ENCODE data around the gene NRG2.

Gene NRG2

DNA sequence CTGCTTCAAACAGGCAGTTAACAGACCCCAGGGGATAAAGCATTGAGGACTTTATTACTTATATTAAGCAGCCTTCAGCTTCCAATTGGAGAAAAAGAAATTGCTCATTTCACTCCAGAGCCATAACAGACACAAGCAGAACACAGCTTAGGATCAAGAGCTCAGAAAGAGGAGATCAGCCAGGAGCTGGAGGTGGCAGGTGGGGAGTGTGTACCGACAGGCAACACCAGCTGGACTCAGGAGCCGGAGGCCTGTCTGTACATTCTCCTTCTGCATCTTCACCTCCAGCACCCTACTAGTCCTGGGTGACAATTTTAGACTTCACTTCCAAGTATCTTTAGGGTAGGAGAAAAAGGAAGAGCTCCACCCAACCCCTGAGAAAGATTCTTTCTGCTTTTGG, 35.8 kb downstream of the NRG2 start:
- DNase-seq (ENCODE audit: low read depth) = no peak

DNA sequence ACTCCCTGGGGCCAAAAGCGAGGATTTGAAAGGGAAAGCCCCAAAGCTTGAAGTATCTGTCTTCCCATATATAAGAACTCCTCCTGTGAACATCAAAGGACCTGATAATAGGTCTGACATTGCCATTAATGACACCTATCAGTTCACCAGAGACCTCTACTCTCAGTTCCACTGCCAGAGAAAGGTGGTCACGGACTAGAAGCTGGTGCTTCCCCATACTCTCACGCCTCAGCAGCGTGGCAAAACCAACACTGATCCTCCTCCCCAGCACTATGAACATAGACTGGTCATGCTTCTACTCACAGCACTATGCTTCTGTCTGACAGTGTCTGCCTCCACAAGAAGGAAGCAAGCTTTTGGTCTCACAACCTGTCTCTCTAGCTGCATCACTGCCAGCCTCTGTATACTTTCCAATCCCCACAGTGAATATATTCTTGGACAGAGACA, 37.9 kb downstream of the NRG2 start:
- no peak for DNase-seq (ENCODE audit: low read depth)

DNA sequence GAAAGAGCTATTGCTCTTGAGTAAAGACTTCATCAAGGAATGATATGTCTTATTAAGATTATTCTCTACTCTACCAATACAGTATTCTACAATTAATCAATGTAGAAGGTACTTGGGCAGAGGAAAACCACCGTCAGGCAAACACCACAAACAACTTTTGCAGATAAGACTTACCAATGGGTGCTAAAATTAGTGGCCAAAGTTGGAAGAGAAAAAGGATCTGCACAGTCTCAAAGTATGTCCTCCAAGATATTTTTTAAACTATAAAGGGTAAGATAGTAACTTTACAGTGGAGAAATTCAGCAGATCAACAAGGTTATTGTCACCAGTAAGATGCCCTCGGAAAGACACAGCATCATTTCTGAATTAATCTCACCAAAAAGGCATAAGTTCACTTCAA, 38.9 kb downstream of the NRG2 start:
- no peak for DNase-seq (ENCODE audit: low read depth)

DNA sequence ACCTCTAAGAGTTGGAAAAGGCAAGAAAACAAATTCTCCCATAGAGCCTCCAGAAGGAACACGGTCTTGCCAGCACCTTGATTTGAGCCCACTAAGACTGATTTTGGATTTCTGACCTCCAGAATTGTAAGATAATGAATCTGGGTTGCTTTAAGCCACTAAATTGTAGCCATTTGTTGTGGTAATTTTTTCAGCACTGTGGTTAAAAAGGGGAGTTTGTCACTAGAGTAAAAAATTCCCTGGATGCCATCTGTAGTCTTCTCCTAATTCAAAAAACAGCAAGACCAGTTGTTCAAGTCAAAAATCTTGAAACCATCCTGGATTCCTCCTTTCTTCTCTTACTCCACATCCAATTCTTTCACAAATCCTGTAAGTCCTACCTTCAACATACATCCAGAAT, 39.6 kb downstream of the NRG2 start:
- no peak for DNase-seq (ENCODE audit: low read depth)

DNA sequence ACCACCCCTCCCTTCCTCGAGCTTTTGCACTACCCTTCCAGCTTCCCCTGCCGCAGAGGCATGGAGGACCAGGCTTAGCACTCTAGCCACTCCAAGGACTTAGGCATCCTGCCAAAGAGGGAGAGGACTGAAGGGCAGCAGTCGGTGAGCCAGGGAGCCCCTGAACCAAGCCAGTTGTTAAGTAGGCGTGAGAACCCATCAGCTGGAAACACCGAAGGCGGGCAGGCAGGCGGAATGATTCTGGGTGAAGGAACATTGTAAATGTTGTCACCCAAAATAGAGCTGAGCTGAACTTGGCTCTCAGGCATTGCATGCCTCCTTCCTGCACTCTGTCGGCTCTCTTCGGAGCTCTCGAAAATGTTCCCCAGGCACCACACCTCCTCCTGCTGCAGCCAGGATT, 42.8 kb downstream of the NRG2 start:
- DNase-seq (ENCODE audit: low read depth) = no peak

DNA sequence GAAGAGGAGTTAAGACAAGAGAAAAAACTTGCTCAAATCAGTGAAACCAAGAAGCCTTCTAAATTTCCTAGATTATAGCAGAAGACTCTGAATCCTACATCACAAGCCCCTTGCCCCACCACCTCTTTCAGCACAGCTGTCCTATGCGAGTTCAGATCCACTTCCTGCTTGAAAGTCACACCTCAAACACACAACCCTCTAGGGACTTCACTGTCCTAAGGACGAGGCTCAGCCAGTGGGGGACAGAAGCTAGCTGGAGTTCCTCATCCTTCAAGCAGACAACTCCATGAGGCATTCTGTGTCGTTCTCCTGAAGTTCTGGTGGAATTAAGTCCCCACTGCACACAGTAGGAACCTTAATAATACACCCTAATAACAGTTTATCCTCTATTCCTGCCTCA, 44.3 kb downstream of the NRG2 start:
- no peak for DNase-seq (ENCODE audit: low read depth)

DNA sequence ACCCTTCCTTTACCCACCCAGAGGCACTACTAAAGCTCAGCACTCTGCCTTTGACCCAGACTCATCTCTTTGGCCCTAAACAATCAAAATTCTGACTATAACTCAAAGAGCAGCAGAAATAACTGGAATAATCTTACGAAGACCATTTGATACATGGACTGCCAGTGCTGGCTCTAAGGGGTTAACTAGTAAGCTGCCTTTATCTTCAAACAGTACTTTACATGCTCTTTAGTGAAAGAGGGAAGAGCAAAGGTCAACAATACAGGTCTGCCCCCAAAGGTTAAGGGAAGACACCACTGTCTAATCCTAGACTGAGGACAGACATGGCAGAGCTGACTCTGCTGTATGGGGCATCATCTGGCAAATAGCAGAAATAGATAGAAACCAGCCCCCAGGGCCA, 45.8 kb downstream of the NRG2 start:
- no peak for DNase-seq (ENCODE audit: low read depth)

DNA sequence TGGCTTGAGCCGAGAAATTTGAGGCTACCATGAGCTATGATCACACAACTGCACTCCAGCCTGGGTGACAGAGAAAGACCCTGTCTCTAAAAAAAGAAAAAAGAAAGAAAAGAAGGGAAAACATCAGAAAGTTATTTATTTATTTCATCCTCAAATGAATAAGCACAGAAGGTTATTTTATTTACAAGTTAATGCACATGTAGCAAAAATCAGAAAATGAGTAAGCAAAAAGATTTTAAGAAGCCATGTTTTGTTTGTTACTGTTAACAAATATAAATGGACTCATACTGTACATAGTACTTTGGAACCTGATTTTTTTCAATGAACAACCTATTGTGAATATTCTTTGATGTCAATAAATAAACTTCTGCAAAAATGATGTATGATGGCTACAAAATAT, 47.2 kb downstream of the NRG2 start:
- DNase-seq (ENCODE audit: low read depth) = no peak

DNA sequence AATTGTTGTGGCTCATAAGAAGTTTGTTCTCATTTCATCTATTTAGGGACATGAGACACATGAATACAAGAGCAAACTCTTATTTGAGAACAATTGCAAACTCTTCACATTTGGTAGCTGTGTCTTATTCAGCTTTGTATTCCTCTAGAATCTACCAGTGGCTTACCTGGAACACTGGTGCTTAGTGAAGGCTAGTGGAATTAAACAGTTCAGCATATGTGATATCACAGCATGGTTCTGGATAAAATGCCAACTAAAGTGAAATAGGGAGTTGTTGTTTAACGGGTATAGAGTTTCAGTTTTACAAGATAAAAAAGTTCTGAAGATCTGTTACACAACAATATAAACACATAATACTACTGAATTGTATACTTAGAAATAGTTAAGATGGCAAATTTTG, 48.9 kb downstream of the NRG2 start:
- DNase-seq (ENCODE audit: low read depth) = no peak

DNA sequence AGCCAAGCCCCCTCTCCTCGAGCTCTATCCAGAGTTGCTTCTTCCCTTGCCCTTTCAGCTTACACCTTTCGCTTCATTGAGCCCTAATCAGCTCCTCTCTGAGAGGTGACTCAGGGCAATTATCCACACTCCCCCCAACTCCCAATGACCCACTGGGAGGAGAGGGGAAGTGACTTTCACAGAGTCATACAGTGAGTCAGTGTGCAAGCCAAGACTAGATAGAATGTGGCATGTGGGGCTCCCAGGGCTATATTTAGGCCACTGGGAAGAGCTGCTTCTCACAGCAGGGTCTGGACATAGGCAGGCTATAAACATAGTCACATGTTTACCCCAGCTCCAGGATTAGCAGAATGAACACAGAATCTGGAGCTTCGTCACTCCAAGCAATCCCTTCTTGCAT, 57.4 kb downstream of the NRG2 start:
- no peak for DNase-seq (ENCODE audit: low read depth)

DNA sequence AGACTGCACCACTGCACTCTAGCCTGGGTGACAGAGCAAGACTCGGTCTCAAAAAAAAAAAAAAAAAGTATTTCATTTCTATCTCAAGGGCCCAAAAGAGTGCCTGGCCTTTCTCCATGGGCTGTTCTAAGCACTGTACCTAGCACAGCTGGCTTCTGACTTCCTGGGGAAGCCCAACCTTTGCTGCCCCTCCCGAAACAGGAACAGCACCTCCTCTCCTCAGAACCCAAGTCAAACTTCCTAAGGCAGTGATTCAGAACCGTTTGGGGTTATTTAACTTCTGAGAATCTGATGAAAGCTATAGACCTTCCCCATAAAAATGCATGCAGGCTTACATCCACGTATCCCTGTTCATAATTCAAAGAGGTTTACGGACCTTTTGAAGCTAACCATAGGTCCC, 57.8 kb downstream of the NRG2 start:
- no peak for DNase-seq (ENCODE audit: low read depth)

DNA sequence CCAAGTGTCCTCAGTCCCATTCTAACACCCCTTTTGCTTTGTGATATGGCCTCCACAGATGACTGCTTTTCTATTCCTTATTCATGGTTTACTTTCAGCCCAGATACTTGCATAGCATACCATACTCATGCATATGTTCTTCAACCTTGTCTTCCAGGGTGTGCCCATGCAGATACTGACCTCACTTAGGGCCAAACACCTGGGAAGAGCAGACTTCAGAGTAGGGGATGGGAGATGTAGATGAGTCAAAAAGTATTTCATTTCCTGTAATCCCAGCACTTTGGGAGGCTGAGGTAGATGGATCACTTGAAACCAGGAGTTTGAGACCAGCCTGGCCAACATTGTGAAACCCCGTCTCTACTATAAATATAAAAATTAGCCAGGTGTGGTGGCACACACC, 58.3 kb downstream of the NRG2 start:
- DNase-seq (ENCODE audit: low read depth) = no peak

DNA sequence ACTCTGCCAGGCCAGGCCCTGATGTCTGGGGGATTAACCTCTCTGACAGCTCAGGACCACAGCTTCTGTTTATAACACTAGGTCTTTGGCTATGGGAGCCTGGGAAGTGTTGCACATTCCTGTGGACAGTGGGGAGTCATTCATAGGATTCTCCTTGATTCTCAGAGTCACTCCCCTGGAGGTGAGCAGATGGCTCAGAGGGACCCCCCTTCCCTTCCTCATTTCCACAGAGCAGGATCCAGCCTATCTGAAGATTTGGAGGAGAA, 60.2 kb downstream of the NRG2 start:
- DNase-seq (ENCODE audit: low read depth) = no peak

DNA sequence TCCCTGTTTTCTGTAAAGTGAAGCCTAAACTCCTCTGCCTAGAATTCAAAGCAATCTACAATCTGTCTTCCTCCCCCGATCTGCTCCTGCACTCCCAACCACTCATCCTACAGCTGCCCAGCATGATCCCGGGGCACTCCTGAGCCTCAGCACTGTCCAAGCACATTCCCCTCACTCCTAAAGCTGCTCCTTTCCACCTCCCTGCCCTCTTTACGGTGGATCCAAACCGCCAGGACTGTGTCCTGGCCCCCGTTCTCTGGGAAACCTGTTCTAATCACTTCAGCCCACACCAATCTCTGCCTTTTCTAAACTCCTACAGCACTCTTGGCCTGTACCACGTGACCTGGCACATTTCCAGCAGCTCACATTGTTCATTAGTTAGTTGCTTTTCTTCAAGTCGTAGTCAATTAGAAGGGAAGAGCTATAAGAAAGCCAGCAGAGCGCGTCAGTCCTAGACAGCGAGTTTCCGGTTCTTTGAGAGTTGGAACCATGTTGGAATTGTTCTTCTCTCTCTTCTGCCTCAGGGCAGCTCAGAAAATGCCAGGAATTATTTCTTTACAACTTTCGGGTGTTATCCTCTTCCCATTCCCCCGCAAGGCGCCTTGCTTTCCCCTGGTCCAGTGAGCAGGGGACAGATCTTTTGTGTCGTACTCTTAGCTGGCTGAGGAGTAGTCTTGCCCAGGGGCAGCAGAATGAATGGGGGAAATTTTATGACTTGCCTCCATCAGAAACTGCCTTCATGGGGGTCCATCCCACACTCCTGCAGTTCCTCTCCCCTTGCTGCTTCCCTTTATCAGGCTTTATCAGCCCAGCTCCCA, 60.7 kb downstream of the NRG2 start:
- no peak for DNase-seq (ENCODE audit: low read depth)

DNA sequence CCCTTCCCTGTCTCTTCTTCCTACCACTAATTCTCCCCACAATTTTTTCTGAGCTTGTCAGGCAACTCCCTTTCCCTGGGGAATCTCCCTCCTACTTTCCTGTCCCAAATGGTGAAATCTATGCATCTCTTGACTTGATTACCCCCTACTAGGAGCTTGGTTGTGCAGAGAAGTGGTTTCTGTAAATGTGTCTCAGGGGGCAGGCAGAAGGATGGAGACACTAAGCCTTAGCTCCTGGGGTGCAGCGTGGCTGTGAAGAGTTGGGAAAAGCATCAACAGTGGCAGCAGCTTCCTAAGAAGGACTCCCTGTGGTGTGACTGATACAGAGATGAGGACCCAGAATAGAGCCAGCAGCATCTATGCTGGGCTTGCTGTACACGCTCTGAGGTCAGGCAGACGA, 62.3 kb downstream of the NRG2 start:
- DNase-seq (ENCODE audit: low read depth) = no peak

DNA sequence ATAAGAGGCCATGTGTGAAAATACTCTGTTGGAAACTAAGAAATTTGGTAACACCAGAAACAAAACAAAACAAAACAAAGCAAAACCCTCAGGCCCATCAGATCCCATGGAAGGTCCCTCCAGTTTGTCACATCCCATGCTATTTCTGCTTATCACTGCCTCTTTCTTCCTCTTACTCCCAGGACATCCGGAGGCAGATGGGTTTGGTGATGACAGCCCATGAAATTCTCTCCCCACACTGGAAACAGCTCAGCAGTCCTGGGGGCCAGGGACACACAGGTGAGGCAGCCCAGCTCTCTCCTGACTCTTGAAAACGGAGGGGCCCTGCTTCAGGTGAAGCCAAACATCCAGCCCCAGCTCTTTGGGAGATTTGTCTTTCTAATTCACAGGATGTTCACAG, 63.2 kb downstream of the NRG2 start:
- DNase-seq (ENCODE audit: low read depth) = no peak

DNA sequence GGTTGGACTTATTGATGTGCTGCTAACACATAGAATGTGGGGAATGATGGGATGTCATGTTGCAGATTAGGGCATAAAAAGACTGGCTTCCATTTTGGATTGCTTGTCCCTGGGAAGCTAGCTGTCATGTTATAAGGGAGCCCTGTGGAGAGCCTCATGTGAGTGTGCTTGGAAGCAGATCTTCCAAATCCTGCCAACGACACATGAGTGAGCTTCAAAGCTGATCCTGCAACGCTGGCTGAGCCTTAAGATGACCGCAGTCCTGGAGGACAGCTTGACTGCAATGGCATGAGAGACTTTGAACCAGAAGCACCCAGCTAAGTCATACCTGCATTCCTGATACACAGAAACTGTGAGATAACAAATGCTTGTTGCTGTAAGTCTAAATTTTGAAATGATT, 63.6 kb downstream of the NRG2 start:
- DNase-seq (ENCODE audit: low read depth) = no peak

DNA sequence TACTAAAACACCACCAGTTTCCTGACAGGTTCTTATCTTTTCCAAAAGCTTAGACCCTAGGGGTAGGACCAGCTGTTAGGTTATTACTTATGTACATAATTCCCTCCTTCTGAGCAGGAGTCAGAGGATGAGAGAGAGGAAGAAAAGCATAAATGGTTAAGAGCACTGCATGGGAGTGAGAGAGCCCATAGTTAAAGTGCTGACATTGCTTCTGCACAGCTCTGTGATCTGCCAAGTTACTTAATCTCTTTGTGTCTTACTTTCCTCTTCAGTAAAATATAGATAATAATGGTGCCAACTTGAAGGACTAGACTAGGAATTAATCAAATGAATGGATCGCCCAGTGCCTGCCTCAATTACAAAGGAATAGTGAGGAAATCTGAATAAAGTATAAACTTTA, 66.4 kb downstream of the NRG2 start:
- DNase-seq (ENCODE audit: low read depth) = no peak

DNA sequence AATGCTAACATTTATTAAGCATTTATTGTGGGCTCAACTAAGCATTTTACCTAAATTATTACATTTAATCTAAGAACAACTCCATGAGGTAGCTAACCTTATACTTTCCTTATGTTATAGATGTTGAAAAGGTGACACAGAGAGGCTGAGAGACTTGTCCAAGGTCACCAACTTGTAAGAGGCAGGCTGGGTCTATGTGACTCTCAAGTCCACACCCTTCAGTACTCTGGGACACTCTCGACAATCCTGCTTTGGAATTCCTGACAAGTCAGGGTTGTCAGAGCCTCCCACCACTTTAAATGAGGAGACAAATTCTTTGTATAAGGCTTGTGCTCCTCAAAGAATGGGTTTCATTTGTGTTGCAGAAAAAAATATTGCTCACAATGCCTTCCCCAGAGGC, 67.2 kb downstream of the NRG2 start:
- no peak for DNase-seq (ENCODE audit: low read depth)

DNA sequence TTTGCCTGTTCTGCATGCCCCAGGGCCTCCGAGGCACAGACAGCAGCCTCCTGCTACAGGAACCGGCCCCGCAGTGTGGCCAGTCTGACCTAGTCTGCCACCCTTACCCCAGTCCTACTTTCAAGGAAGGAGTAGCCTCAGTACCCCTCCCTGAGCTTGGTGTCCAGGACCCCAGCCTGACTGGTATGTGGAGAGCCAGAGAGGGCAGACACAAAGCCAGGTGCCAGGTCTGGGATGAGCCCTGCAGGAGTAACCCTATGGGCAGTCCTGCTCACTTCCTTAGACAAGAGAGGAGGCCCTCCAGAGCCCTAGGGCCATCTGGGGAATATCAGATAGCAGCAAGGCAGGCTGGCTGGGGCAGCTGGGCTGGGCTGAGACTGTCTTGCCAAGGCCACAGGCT, 67.8 kb downstream of the NRG2 start:
- no peak for DNase-seq (ENCODE audit: low read depth)

DNA sequence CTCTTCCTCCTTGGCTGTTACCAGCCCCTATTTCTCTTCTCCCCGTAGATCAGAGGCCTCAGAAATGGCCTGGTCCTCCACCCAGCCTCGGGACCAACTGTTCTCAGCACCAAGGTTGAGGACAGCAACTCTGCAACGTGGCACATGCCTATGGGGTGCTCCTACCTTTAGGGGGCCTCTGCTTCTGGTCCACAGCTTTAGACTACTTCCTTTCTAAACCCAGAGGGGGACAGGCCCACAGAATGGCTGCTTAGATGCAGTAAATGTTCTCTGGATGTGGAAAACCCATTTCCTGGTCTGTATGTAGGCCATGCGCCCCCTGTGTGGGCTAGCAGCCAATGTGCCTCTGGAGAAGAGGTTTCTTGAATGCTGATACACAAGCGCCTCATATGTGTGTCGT, 68.4 kb downstream of the NRG2 start:
- no peak for DNase-seq (ENCODE audit: low read depth)

DNA sequence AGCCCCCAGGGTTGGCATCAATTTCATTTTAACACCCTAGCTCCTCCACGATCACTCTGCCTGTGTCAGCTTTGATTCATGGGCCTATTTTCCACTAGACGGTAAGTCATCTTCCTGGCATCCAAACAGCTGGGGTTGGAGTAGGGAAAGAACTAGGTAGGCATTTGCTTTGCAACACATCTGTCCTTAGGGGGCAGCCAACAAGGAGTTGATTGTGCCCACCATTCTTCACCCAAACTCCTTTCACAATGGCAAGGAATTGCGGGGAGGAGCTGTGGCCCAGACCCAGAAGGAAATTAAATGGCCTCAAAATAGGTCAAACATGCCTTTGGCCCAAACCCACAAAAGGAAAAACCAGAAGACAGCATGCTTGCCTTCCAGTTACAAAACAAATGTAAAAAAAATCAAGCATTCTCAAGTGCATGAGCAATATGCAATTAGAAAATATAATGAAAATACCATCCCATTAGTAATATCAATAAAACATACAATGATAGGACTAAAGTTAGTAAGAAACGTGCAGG, 71.8 kb downstream of the NRG2 start:
- no peak for DNase-seq (ENCODE audit: low read depth)

DNA sequence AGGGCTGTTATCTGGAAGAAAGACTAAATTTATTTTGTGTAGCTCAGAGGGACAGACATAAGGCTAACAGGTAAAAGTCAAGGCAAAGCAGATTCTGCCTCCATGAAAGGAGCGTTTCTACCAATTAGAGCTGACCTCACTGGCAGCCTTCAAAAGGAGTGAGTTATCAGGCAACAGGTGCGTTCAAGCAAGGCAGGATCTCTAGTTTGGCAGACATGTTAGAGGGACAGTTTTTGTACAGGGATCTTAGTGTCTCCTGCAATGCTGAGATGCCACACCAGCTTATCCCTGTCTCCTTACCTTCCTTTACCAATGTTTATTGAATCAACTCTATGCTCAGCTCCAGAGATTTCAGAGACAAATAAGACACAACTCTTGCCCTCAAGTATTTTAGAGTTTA, 73.8 kb downstream of the NRG2 start:
- no peak for DNase-seq (ENCODE audit: low read depth)

DNA sequence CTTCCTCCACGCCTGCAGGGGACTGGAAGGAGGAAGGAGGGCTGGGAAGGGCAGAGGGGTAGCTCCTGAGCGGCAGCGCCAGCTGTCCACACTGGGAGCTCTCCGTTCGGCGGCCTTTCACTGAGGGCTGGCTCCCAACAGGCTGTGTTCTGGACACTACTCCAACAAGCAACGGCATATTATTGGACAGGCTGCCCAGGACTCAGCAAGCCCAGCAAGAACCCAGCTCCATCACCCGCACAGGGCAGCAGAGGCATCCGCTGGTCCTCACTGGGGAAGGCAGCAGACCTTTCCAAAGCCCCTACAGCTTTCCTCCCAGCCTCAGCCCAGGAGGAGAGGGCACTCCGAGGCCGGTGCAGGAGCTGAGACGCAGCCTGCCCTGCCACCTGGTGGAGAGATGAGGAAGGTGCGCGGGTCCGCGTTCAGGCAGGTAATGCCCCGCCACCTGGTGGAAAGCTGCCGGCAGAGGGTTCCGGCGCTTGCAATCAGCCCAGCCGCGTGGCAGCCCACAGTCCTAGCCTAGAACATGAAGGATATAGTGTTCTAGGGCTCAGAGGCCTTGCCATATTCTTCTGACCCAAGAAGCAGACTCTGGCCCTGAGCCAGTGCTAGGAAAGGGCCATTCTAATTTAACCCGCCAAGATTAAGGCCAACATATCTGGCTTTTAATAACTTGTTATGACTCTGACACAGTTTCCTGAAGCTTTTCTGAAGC, 74.4 kb downstream of the NRG2 start:
- DNase-seq (ENCODE audit: low read depth) = peak; percentile 42

Measured in fibroblast of the conjunctiva (primary cell).